SK-N-SH treated with all-trans-retinoic acid at 6 μM for 48 hours (cell line): ENCODE measurements around the gene EIF4H.

Experiments used
- ATAC-seq: fragments of 200-7000 bp; cut with Tn5 transposase; 3 replicates; pipeline ENCODE4 v1.9.1; 2020; ENCODE audit warnings: mild to moderate bottlenecking, moderate library complexity
- ARNTL ChIP-seq: fragments of 450-650 bp; formaldehyde crosslinking; IDR thresholded peaks from 2 replicates; pipeline ENCODE4 v1.5.0; 2020; ENCODE audit warnings: low read depth, mild to moderate bottlenecking, moderate library complexity, borderline replicate concordance
- BACH2 ChIP-seq: fragments of 250-450 bp; sonication (Bioruptor Pico); IDR thresholded peaks from 2 replicates; pipeline ENCODE4 v1.9.0; 2021; ENCODE audit warnings: mild to moderate bottlenecking, borderline replicate concordance
- CSDC2 ChIP-seq: fragments of 250-450 bp; sonication (Bioruptor Pico); IDR thresholded peaks from 2 replicates; pipeline ENCODE4 v1.5.0; 2020; ENCODE audit warnings: mild to moderate bottlenecking, moderate library complexity
- ESRRG ChIP-seq: fragments of 250-450 bp; sonication (Bioruptor Pico); IDR thresholded peaks from 2 replicates; pipeline ENCODE4 v1.6.1; 2021; ENCODE audit warnings: mild to moderate bottlenecking
- GLIS3 ChIP-seq: fragments of 250-450 bp; sonication (Bioruptor Pico); IDR thresholded peaks from 2 replicates; pipeline ENCODE4 v1.5.0; 2020; ENCODE audit warnings: mild to moderate bottlenecking, moderate library complexity
- ISL1 ChIP-seq: fragments of 250-450 bp; sonication (Bioruptor Pico); IDR thresholded peaks from 2 replicates; pipeline ENCODE4 v2.1.2; 2022; ENCODE audit warnings: mild to moderate bottlenecking, moderate library complexity
- PPARA ChIP-seq: fragments of 250-450 bp; sonication (Bioruptor Pico); IDR thresholded peaks from 2 replicates; pipeline ENCODE4 v1.5.0; 2020; ENCODE audit warnings: mild to moderate bottlenecking, borderline replicate concordance
- RARB ChIP-seq: fragments of 250-450 bp; sonication (Bioruptor Pico); IDR thresholded peaks from 2 replicates; pipeline ENCODE4 v1.8.0; 2021; ENCODE audit warnings: mild to moderate bottlenecking, moderate library complexity
- SNAI2 ChIP-seq: fragments of 250-450 bp; sonication (Bioruptor Pico); IDR thresholded peaks from 2 replicates; pipeline ENCODE4 v1.5.0; 2020; ENCODE audit warnings: mild to moderate bottlenecking, moderate library complexity
- TCF4 ChIP-seq: fragments of 250-450 bp; sonication (Bioruptor Pico); IDR thresholded peaks from 2 replicates; pipeline ENCODE4 v1.8.0; 2021; ENCODE audit warnings: mild to moderate bottlenecking, moderate library complexity, borderline replicate concordance
- TOX ChIP-seq: fragments of 250-450 bp; sonication (Bioruptor Pico); IDR thresholded peaks from 2 replicates; pipeline ENCODE4 v1.8.0; 2021; ENCODE audit warnings: mild to moderate bottlenecking, moderate library complexity, borderline replicate concordance
- ZC3H10 ChIP-seq: fragments of 250-450 bp; sonication (Bioruptor Pico); IDR thresholded peaks from 2 replicates; pipeline ENCODE4 v1.5.1; 2021; ENCODE audit warnings: mild to moderate bottlenecking, moderate library complexity
- ZFP3 ChIP-seq: fragments of 250-450 bp; sonication (Bioruptor Pico); IDR thresholded peaks from 2 replicates; pipeline ENCODE4 v1.5.0; 2020; ENCODE audit warnings: mild to moderate bottlenecking, moderate library complexity
- ZFP30 ChIP-seq: fragments of 450-650 bp; formaldehyde crosslinking; IDR thresholded peaks from 2 replicates; pipeline ENCODE4 v1.5.0; 2022; ENCODE audit warnings: mild to moderate bottlenecking, moderate library complexity
- ZNF565 ChIP-seq: fragments of 450-650 bp; formaldehyde crosslinking; conservative IDR thresholded peaks from 2 replicates; pipeline ENCODE4 v1.5.0; 2020; ENCODE audit warnings: low read depth, mild to moderate bottlenecking, moderate library complexity
- ZNF70 ChIP-seq: fragments of 450-650 bp; formaldehyde crosslinking; IDR thresholded peaks from 2 replicates; pipeline ENCODE4 v1.5.0; 2020; ENCODE audit warnings: mild to moderate bottlenecking, moderate library complexity
- ZNF8 ChIP-seq: fragments of 450-650 bp; formaldehyde crosslinking; IDR thresholded peaks from 2 replicates; pipeline ENCODE4 v1.5.0; 2020; ENCODE audit warnings: mild to moderate bottlenecking, moderate library complexity
- TF ChIP-seq, protein P1 (sequence below): fragments of 250-450 bp; sonication (Bioruptor Pico); IDR thresholded peaks from 2 replicates; pipeline ENCODE4 v1.5.1; 2020; ENCODE audit warnings: low read depth, mild to moderate bottlenecking, moderate library complexity
- TF ChIP-seq, protein P2 (sequence below): fragments of 250-450 bp; sonication (Bioruptor Pico); IDR thresholded peaks from 2 replicates; pipeline ENCODE4 v1.8.0; 2020; ENCODE audit warnings: mild to moderate bottlenecking, moderate library complexity, borderline replicate concordance
- TF ChIP-seq, protein P3 (sequence below): fragments of 250-450 bp; sonication (Bioruptor Pico); IDR thresholded peaks from 2 replicates; pipeline ENCODE4 v1.5.1; 2021; ENCODE audit warnings: mild to moderate bottlenecking, moderate library complexity
- TF ChIP-seq, protein P4 (sequence below): fragments of 250-450 bp; sonication (Bioruptor Pico); IDR thresholded peaks from 2 replicates; pipeline ENCODE4 v1.8.0; 2021; ENCODE audit warnings: low read depth, mild to moderate bottlenecking, moderate library complexity, borderline replicate concordance
- TF ChIP-seq, protein P5 (sequence below): fragments of 250-450 bp; sonication (Bioruptor Pico); IDR thresholded peaks from 2 replicates; pipeline ENCODE4 v1.5.0; 2020; ENCODE audit warnings: mild to moderate bottlenecking, moderate library complexity

The EIF4H gene

DNA sequence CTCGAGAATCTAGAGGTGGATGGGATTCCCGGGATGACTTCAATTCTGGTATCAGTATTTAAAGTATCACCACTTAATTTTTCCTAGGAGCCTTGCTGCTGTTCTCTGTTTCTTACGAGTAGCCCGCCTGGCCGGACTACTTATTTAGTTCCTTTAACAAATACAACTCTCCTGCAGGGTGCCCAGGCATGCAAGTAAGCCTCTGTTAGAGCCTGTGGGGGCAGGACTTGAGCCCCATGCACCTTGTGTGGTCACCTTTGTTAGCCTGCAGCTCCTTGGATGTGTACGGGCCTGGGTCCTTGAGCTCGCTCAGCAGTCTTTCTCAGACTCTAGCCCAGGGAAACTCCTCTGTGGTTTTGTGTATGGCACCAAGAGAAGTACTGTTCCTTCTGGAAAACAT lies 16.1 kb downstream of the EIF4H start (continued):
- TF ChIP-seq, protein P1, sequence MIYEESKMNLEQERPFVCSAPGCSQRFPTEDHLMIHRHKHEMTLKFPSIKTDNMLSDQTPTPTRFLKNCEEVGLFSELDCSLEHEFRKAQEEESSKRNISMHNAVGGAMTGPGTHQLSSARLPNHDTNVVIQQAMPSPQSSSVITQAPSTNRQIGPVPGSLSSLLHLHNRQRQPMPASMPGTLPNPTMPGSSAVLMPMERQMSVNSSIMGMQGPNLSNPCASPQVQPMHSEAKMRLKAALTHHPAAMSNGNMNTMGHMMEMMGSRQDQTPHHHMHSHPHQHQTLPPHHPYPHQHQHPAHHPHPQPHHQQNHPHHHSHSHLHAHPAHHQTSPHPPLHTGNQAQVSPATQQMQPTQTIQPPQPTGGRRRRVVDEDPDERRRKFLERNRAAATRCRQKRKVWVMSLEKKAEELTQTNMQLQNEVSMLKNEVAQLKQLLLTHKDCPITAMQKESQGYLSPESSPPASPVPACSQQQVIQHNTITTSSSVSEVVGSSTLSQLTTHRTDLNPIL (CRISPR knock-in tag): no peak
- TF ChIP-seq ZC3H10 (CRISPR knock-in tag): no peak

DNA sequence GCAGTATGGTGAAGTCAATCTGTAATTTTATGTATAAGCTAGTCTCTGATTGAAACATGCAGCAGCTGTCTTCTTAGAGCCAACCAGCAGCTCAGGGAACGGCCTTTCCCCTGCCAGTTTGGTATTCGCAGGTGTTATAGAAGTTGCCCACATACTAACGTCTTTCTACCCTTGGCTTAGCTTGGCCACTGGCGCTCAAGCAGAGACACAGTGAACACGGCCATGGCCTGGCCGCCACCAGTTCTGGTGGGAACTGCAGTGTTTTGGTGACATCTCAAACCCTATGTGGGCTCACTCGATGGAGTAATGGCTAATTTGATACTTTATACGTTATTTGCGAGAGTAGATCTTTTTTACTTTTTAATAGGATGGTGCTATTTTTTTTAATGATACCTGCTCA lies 17.1 kb downstream of the EIF4H start:
- TF ChIP-seq TCF4 (CRISPR knock-in tag): no peak
- no peak for TF ChIP-seq ZC3H10 (CRISPR knock-in tag)
- no peak for TF ChIP-seq SNAI2 (CRISPR knock-in tag)
- TF ChIP-seq PPARA (CRISPR knock-in tag): no peak
- no peak for TF ChIP-seq ISL1 (CRISPR knock-in tag)
- no peak for TF ChIP-seq RARB (CRISPR knock-in tag)
- TF ChIP-seq ZFP3 (CRISPR knock-in tag): no peak
- TF ChIP-seq, protein P1 (CRISPR knock-in tag): no peak
- no peak for TF ChIP-seq ZNF8 (CRISPR knock-in tag)
- no peak for TF ChIP-seq TOX (CRISPR knock-in tag)
- TF ChIP-seq, protein P2, sequence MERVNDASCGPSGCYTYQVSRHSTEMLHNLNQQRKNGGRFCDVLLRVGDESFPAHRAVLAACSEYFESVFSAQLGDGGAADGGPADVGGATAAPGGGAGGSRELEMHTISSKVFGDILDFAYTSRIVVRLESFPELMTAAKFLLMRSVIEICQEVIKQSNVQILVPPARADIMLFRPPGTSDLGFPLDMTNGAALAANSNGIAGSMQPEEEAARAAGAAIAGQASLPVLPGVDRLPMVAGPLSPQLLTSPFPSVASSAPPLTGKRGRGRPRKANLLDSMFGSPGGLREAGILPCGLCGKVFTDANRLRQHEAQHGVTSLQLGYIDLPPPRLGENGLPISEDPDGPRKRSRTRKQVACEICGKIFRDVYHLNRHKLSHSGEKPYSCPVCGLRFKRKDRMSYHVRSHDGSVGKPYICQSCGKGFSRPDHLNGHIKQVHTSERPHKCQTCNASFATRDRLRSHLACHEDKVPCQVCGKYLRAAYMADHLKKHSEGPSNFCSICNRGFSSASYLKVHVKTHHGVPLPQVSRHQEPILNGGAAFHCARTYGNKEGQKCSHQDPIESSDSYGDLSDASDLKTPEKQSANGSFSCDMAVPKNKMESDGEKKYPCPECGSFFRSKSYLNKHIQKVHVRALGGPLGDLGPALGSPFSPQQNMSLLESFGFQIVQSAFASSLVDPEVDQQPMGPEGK (CRISPR knock-in tag): no peak
- no peak for TF ChIP-seq ZFP30 (CRISPR knock-in tag)
- TF ChIP-seq ZNF565 (CRISPR knock-in tag): no peak
- no peak for TF ChIP-seq BACH2 (CRISPR knock-in tag)
- TF ChIP-seq CSDC2 (CRISPR knock-in tag): no peak
- TF ChIP-seq ARNTL (CRISPR knock-in tag): no peak
- no peak for TF ChIP-seq ESRRG (CRISPR knock-in tag)
- ATAC-seq: no peak

DNA sequence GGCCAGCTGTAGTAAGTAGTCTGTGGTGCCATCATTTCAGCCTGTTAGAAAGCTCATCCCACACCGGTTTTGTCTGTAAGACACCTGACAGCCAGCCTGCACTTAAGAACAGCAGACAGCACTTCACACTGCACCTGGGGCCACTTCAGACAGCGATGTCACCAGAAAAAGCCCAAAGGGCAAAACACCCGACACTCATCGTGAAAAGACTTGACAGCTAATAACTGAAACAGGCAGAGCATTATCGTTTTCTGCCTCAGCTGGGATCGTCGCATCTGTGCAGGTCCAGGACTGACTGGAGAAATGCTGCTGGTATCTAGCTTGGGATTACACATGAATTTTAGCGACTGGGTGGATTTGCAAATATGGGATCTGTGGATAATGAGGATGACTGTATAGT lies 18.9 kb downstream of the EIF4H start:
- ATAC-seq: no peak
- TF ChIP-seq TOX (CRISPR knock-in tag) (no peak), SNAI2 (CRISPR knock-in tag) (no peak), RARB (CRISPR knock-in tag) (no peak), ZNF8 (CRISPR knock-in tag) (no peak), ZNF565 (CRISPR knock-in tag) (no peak), ESRRG (CRISPR knock-in tag) (no peak), BACH2 (CRISPR knock-in tag) (no peak), CSDC2 (CRISPR knock-in tag) (no peak), ZFP3 (CRISPR knock-in tag) (no peak), ZNF70 (CRISPR knock-in tag) (no peak), TCF4 (CRISPR knock-in tag) (no peak), GLIS3 (CRISPR knock-in tag) (no peak)
- TF ChIP-seq, protein P3, sequence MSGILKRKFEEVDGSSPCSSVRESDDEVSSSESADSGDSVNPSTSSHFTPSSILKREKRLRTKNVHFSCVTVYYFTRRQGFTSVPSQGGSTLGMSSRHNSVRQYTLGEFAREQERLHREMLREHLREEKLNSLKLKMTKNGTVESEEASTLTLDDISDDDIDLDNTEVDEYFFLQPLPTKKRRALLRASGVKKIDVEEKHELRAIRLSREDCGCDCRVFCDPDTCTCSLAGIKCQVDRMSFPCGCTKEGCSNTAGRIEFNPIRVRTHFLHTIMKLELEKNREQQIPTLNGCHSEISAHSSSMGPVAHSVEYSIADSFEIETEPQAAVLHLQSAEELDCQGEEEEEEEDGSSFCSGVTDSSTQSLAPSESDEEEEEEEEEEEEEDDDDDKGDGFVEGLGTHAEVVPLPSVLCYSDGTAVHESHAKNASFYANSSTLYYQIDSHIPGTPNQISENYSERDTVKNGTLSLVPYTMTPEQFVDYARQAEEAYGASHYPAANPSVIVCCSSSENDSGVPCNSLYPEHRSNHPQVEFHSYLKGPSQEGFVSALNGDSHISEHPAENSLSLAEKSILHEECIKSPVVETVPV (CRISPR knock-in tag): no peak
- TF ChIP-seq, protein P1 (CRISPR knock-in tag): no peak
- TF ChIP-seq, protein P4, sequence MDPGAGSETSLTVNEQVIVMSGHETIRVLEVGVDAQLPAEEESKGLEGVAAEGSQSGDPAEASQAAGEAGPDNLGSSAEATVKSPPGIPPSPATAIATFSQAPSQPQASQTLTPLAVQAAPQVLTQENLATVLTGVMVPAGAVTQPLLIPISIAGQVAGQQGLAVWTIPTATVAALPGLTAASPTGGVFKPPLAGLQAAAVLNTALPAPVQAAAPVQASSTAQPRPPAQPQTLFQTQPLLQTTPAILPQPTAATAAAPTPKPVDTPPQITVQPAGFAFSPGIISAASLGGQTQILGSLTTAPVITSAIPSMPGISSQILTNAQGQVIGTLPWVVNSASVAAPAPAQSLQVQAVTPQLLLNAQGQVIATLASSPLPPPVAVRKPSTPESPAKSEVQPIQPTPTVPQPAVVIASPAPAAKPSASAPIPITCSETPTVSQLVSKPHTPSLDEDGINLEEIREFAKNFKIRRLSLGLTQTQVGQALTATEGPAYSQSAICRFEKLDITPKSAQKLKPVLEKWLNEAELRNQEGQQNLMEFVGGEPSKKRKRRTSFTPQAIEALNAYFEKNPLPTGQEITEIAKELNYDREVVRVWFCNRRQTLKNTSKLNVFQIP (CRISPR knock-in tag): no peak
- TF ChIP-seq, protein P5, sequence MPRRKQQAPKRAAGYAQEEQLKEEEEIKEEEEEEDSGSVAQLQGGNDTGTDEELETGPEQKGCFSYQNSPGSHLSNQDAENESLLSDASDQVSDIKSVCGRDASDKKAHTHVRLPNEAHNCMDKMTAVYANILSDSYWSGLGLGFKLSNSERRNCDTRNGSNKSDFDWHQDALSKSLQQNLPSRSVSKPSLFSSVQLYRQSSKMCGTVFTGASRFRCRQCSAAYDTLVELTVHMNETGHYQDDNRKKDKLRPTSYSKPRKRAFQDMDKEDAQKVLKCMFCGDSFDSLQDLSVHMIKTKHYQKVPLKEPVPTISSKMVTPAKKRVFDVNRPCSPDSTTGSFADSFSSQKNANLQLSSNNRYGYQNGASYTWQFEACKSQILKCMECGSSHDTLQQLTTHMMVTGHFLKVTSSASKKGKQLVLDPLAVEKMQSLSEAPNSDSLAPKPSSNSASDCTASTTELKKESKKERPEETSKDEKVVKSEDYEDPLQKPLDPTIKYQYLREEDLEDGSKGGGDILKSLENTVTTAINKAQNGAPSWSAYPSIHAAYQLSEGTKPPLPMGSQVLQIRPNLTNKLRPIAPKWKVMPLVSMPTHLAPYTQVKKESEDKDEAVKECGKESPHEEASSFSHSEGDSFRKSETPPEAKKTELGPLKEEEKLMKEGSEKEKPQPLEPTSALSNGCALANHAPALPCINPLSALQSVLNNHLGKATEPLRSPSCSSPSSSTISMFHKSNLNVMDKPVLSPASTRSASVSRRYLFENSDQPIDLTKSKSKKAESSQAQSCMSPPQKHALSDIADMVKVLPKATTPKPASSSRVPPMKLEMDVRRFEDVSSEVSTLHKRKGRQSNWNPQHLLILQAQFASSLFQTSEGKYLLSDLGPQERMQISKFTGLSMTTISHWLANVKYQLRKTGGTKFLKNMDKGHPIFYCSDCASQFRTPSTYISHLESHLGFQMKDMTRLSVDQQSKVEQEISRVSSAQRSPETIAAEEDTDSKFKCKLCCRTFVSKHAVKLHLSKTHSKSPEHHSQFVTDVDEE (CRISPR knock-in tag): no peak
- TF ChIP-seq, protein P2 (CRISPR knock-in tag): no peak
